ENCODE data around the gene UBL4A. TPM values are rescaled to one million over a fixed set of nuclear protein-coding genes. Genes with fewer than 3 reads are reported as not detected.

The UBL4A gene
- 109 and 110 TPM in 2 replicates for total RNA-seq (2014; rRNA removed; shearing (Covaris generic); ENCODE audit: low replicate concordance)

DNA sequence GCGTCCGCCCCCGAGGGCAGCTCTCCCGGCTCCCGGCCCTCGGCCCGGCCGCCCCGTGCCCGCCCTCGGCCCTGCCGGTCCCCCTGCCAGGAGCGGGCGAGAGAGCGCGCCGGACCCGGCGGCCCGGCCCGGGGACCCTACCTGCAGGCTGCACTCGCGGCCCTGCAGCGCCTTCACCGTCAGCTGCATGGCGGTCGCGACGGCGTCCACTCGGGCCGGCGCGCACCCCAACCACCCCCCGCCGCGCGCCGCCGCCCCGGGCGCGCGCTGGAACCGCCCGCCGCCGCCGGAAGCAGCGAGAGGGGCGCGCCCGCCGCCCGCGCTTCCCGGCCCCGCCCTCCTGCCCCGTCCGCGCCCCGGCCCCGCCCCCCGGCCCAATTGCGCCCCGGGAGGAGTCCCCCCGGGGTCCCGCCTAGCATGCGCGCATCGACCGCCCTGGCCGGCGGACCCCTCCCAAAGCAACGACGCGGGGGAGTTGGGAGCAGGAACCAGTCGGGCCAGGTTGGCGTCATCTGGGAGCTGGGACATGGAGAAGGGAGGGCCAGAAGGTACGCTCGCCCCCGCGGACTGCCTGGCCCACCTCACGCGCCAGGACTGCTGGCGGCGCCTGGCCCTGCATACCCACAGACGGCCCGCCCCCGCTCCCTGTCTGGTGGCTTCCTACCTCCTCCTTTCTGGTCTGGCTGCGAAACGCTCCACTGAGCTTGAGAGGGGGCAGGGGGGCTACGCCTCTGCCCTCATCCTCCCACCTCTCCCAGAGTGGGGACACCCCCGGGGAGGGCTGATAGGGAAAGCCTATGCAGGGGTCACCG lies at the start of gene UBL4A:
UBL4A (minus strand) TSS at position 220 of the 812 bp plus-strand sequence; CDS start at position 189, 31 bp downstream.
- in situ Hi-C loops (cut with HindIII; ENCODE audit: low pct_unique_long_range_greater_than_20kb, low sequenced_read_pairs), result no loop called here

DNA sequence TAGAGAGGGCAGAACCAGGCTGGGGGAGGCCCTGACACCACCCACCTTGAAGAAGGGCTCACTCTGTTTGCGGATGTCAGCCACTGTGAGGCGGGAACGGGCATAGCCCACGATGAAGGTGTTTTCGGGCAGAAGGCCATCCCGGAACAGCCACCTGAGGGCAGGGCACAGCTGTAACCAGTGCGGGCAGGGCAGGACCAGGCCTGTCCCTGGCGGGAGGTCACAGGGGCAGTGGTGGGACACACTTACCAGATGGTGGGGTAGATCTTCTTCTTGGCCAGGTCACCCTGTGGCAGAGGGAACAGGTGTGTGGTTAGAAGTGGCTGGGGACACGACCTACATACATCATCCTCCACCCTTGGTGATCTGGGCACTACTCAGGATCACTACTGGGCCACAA lies 49.5 kb upstream of the UBL4A start:
- DNase-seq (ENCODE audit: low read depth), result no peak
- in situ Hi-C loops (cut with HindIII; ENCODE audit: low pct_unique_long_range_greater_than_20kb, low sequenced_read_pairs), result no loop called here

More for the DNA sequence above, at the start of gene UBL4A:
- peak; percentile 69 for DNase-seq (ENCODE audit: low read depth)

DNA sequence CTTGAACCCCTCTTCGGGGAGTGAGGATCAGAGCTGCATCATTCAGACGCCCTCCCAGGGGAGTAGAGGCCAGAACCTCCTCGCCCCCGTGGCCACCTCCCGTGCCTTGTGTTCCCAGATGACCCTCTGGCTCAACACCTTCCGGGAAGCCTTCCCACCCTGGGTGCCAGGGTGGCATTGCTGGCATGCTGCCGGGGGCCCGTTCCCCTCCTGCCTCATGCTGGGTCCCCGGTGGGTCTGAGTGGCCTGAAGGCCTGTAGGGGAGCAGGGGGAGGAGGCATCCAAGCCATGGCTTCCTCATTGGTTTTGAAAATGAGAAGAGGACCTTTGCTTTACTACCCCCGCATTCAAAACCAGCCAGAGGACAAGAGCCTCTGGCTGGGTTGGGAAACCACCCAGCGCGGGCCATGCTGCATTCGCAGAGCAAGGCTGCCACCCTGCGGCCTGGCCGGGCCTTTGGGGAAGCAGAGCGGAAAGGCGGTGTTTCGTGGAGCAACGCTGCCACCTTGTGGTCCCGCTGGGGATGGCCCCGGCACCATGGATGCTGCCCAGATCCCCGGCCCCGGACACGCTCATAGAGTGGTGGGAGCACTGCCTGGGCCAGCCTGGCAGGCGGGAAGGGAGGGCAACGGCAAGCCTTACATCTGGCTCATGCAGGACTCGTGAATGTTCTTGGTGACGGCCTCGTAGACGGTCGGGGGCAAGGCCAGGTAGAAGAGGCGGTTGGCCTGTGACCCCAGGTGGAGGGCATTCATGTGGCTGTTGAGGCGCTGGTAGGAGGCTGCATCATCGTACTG lies 48.3 kb upstream of the UBL4A start:
- DNase-seq (ENCODE audit: low read depth), result peak; percentile 75
- in situ Hi-C loops (cut with HindIII; ENCODE audit: low pct_unique_long_range_greater_than_20kb, low sequenced_read_pairs), result no loop called here

DNA sequence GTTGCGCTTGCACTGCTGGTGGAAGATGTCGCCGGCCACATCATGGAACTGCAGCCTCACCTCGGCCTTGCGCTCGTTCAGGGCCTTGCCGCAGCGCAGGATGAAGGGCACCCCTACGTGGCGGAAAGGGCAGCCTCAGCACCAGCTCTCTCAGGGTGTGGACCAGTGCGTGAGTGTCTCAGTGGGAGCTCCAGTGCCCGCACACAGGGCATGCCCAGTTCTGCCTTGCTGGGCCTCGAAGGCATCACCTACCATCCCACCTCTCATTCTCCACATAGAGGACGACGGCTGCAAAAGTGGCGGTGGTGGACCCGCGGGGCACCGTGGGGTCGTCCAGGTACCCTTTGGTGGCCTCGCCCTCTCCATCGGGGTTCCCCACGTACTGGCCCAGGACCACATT lies 46.3 kb upstream of the UBL4A start:
- no peak for DNase-seq (ENCODE audit: low read depth)
- in situ Hi-C loops (cut with HindIII; ENCODE audit: low pct_unique_long_range_greater_than_20kb, low sequenced_read_pairs), result no loop called here

DNA sequence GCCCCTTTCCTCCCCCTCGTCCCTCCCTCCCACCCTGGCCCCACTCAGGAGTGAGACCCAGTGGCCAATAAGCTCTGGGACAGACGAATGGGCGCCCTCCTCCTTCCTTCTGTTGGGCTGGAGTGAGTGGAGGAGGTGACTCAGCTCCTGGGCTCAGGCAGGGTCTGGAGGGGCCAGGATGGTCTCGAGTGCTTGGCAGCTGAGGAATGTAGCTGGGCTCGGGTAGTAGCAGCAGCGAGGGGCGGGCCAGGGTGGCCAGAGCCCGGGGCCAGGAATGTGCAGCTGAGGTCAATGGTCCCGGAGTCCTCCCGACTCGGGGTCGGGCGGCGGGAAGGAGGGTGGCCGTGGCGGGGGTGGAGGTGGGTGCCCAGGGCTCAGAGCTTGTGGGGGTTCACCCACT lies 45.2 kb upstream of the UBL4A start:
- peak; percentile 81 for DNase-seq (ENCODE audit: low read depth)

DNA sequence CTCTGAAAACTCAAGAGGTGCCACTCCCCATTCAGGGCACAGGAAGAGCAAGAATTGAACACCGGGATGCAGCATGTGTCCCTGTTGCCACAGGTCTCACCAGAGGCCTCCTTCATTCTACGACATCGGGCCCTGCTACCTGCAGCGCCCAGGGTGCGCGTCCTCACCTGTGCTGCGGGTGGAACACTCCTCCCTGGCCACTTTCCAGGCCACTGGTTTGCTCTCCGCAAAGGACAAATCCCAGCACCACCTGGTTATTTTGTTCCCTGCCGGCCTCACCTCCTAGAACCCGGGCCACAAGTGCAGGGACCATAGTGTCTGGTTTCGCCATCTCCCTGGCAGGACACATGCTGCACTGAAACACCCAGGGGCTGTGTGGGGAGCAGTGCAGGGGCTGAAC lies 43.9 kb upstream of the UBL4A start:
- in situ Hi-C loops (cut with HindIII; ENCODE audit: low pct_unique_long_range_greater_than_20kb, low sequenced_read_pairs), result no loop called here
- no peak for DNase-seq (ENCODE audit: low read depth)

More for the DNA sequence above, 45.2 kb upstream of the UBL4A start:
- in situ Hi-C loops (cut with HindIII; ENCODE audit: low pct_unique_long_range_greater_than_20kb, low sequenced_read_pairs), result no loop called here

DNA sequence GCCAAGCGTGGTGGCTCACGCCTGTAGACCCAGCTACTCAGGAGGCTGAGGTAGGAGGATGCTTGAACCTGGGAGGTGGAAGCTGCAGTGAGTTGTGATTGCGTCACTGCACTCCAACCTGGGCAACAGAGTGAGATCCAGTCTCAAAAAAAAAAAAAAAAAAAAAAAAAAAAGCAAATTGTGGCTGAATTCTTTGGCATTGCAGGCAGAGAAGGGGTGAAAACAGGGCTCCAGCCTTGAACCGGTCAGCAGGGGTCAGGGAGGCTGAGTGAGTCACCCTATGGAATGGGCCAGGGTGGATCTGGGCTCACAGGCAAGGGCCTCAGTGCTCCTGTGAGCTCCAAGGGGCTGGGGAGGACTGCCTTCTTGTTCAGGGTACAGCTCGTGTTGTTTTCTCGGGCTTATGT lies 42.8 kb upstream of the UBL4A start:
- in situ Hi-C loops (cut with HindIII; ENCODE audit: low pct_unique_long_range_greater_than_20kb, low sequenced_read_pairs), result no loop called here

DNA sequence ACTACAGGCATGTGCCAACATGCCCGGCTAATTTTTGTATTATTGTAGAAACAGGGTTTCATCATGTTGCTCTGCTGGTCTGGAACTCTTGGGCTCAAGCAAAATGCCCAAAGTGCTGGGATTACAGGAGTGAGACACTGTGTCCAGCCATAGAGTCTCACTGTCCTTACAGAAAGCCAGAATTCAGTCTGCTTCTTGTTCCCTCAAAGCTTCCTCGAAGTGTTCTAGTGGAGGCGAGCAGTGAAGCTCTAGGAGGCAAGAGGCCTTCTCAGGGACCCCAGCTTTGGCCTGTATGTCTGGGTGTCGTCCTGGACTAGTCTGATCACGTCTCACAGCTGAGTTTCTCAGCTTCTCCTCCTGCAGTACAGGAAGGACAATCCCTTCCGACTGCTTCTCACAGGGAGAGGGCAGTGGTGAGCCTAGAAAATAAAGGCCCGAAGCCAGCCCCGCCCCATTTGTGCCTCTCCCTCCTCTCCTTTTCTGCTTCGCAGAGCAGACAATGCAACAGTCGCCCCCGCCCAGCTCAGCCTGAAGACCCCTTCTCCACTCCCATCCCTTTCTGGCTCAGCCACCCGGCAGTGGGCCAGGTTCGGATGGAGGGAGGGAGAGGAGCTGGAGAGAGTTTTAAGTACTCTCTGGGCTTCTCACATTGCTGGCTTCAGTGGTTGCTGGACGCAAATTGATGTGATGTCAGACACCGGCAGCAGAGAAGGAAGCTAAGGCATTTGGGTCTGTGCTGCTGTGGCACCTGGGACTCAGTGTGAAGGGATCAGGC lies 40.7 kb upstream of the UBL4A start:
- in situ Hi-C loops (cut with HindIII; ENCODE audit: low pct_unique_long_range_greater_than_20kb, low sequenced_read_pairs), result no loop called here
- peak; percentile 88 for DNase-seq (ENCODE audit: low read depth)

More for the DNA sequence above, 42.8 kb upstream of the UBL4A start:
- peak; percentile 49 for DNase-seq (ENCODE audit: low read depth)

DNA sequence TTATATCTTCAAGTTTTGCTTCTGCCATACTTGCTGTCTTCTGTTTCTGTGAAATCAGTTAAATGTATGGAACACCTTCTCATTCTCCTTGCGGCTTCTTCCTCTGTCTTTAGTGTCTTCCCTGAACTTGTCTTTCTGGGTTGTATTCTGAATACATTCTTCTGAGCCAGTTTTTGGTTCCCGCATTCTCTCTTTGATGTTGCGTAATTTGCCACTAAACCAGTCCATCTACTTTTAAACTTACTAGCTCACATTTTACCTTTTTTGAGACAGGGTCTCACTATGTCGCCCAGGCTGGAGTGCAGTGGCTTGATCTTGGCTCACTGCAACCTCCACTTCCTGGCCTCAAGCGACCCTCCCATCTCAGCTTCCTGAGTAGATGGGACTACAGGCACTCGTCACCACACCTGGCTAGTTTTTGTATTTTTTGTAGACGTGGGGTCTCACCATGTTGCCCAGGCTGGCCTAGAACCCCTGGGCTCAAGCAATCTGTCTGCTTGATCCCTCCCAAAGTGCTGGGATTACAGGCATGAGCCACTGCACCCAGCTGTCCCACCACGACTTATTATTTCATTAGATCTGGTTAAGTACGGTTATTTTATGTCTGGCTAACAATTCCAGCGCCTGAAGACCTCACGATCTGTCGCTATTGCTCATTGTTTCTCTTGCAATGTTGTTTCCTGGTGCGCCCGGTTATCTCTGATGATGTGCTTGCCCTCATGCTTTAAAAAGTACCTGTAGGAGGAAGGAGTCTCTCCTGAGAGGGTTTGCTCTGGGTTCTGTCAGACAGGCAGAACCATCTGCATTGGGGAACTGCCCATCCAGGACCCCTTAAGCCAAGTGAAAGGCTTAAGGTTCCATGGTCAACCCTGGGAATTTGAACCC lies 39.4 kb upstream of the UBL4A start:
- DNase-seq (ENCODE audit: low read depth), result no peak
- in situ Hi-C loops (cut with HindIII; ENCODE audit: low pct_unique_long_range_greater_than_20kb, low sequenced_read_pairs), result no loop called here

DNA sequence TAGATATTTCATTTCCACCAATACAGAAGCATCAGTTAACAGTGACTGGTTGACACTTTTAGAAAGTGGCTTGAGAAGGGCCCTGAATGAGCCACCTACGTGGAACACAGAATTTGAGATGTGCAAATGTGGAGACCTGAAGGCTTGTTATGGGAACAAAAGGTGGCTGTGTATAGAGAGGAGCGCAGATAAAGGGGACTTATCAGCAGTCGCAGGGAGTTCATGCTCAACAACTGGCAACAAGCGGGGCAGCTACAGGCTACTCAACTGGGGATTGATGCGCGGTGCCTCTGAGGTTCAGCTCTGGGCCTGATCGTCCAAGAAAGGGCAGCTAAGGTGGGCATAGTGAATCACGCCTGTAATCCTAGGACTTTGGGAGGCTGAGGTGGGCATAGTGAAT lies 33.0 kb upstream of the UBL4A start:
- DNase-seq (ENCODE audit: low read depth), result no peak
- in situ Hi-C loops (cut with HindIII; ENCODE audit: low pct_unique_long_range_greater_than_20kb, low sequenced_read_pairs), result no loop called here

DNA sequence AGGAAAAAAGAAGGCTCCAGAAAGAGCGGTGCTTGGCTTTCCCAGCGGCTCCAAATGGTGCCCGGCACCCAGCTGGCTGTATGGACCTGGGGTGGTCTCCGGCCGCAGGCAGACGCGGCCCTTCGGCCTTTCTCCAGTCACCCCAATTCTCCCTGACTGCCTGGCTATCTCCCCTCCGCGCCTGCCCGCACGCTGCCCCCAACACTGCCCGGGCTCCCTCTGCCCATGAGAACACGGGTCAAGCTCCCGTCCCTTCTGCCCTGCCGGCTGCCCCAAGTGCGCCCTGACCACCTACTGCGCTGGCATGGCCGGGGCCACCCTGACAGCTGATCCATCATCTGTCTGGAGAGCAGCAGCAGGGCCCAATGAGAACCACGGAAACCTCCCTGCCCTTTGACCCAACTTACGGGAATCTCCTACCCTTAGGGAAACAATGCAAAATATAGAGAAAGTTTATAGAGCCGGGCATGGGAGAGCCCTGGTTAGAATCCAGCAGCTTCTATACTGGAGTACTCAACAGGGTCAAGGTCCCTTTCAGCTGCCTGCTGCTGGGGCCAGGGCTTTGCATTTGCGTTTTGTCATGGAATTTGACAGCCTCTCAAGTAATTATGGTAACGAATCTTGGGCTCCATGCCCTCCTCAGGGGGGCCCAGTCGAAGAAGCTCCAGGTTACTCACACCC lies 30.8 kb upstream of the UBL4A start:
- in situ Hi-C loops (cut with HindIII; ENCODE audit: low pct_unique_long_range_greater_than_20kb, low sequenced_read_pairs), result no loop called here
- no peak for DNase-seq (ENCODE audit: low read depth)

DNA sequence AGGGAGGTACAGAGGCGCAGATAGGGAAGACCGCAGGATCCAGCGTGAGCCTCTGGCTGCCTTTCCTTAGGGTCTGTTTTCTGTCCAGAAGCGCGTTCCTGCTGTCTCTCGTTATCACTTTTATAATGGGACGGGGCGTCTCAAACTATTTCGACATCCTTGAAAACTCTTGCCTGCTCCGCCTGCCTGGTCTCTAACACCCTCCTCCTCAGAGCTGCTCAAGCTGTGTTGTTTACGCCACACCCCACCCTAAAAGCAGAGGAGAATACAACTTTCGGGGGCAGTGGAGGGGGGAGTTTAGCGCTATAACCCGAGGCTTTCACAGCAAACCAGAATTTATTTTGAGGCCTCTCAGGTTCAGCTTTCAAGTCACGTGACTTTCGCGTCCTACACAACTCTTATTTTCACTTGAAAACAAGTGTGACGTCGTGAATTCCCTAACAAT lies 30.3 kb upstream of the UBL4A start:
- in situ Hi-C loops (cut with HindIII; ENCODE audit: low pct_unique_long_range_greater_than_20kb, low sequenced_read_pairs), result no loop called here
- no peak for DNase-seq (ENCODE audit: low read depth)

DNA sequence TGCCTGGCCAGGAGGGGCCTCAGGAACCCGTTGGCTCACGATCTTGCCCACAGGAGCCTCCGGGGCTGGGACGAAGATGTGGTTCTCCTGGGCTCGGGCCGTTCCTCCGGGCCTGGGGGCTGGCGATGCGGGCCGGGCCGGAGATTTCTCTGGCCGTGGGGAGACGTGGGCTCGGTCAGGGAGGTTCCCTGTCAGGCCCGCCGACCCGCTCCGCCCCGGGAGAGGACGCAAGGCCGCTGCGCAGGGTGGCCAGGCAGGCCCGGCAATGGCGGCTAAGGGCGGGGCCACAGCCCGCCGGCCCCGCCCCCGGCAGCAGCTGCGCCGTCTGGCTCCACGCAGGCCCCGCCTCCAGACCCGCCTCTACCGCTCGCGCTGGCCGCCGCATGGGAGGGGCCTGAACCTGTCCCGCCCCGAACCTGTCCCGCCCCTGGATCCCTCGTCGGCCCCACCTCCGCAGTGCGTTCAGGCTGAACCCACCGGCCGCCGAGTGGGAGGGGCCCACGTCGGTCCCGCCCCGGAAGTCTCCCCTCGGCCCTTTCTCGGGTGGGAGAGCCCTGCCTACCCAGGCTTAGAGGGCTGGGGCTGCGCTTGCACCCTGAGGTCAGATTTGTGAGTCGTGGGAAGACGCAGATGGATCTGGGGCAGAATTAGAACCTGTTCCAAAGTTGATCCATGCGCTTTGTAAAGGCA lies 29.7 kb upstream of the UBL4A start, which contains the start of gene FAM3A:
FAM3A (minus strand) TSS at position 267 of the 690 bp plus-strand sequence. CDS start 460 bp downstream, outside the sequence.
- DNase-seq (ENCODE audit: low read depth), result peak; percentile 85
- in situ Hi-C loops (cut with HindIII; ENCODE audit: low pct_unique_long_range_greater_than_20kb, low sequenced_read_pairs), result no loop called here

DNA sequence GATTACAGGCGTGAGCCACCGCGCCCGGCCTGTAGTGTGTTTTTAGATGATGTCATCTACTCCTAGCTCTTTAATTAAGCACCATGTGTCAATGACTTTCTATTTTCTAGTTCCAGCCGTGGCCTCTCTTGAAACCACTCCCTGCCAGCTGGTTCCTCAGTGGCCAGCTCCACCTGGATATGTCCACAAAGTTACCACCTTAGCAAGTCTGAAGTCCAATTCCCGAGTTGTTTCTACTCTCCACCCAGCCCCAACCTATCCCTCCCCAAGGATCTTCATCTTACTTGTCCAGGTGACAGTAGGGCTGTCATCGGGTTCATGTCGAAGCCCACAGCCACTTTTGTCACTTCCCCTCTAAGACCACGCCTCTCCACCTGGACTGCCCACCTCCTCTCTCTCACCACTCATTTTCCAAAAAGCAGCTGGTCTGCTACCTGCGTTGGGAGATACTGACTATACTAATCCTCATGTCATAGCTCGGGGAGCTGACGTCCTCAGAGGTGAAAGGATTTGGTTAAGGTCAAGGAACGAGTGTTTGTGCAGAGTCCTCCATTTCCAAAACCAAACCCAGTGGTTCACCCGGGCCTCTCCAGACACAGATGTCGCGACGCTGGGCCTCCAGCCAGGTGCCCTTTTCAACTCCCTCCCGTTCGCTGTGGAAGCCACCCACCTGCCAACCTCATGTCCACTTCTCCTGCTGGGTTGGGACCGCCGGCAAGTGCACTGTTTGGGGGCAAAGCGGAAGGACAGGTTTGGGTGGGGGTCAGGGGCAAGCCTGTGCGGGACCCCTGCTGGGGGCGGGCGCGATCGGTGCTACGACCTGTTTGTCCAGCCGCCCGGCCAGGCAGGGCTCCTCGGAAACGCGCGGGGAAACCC lies 28.9 kb upstream of the UBL4A start:
- in situ Hi-C loops (cut with HindIII; ENCODE audit: low pct_unique_long_range_greater_than_20kb, low sequenced_read_pairs), result no loop called here

DNA sequence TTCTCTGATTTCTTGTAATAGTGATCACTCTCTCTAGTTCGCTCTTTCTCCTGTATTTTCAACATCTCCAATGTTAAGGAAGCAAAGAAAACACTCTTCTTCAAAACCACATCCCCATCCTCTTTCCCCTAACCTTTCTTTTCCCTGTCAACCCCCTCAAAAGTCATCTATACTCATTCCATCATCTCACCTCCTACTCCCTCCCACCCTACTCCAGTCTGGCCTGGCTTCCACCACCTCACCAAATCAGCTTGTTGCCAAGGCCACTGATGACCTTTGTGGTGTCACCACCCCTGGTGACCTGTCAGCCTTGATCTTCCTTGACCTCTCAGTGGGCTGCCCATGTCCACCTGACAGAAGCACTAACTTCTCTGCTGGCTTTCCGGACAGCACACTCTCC lies 27.3 kb upstream of the UBL4A start:
- in situ Hi-C loops (cut with HindIII; ENCODE audit: low pct_unique_long_range_greater_than_20kb, low sequenced_read_pairs), result no loop called here
- no peak for DNase-seq (ENCODE audit: low read depth)

More for the DNA sequence above, 28.9 kb upstream of the UBL4A start:
- no peak for DNase-seq (ENCODE audit: low read depth)
